IMR-90 (cell line): ENCODE data around the gene CHRM5. TPM values are rescaled to one million over a fixed set of nuclear protein-coding genes. Genes with fewer than 3 reads are reported as not detected.

ENCODE experiments used
- ATAC-seq: fragments of 200-7000 bp; cut with Tn5 transposase; 2 replicates; pipeline ENCODE4 v1.9.1; 2020; ENCODE audit warnings: low read depth, mild to moderate bottlenecking, moderate library complexity
- BruUV-seq: library from RNA; stranded (reverse); fragments of 400-500 nt; replicated peaks from 2 replicates; lab custom pipeline; 2021; lab: Mats Ljungman, UMichigan
- CTCF ChIA-PET: fragments of 300-600 bp; formaldehyde crosslinking; extraction: SDS; loops from one replicate; lab custom pipeline; 2021; ENCODE audit warnings: antibody characterized with exemption; lab: Yijun Ruan, JAX
- POLR2A ChIA-PET: fragments of 300-600 bp; sonication (Branson Sonifier 250); formaldehyde crosslinking; loops from one replicate; lab custom pipeline; 2022; ENCODE audit warnings: antibody characterized with exemption; ENCODE audit not compliant: unreplicated experiment; lab: Charles Lee
- DNase-seq: peaks from one replicate; pipeline ENCODE4 v3.0.0; 2013
- H2AFZ ChIP-seq: replicated peaks from 2 replicates; pipeline ENCODE3; 2013; ENCODE audit warnings: low read length, mild to moderate bottlenecking; ENCODE audit not compliant: poor library complexity
- H2AK5ac ChIP-seq: 2 replicates; pipeline ENCODE4 v1.6.1; 2013; ENCODE audit warnings: low read depth, low read length, inconsistent platforms
- H2AK9ac ChIP-seq: replicated peaks from 2 replicates; pipeline ENCODE3; 2013; ENCODE audit warnings: mild to moderate bottlenecking, low read depth, low read length, moderate library complexity; ENCODE audit not compliant: poor library complexity
- H2BK120ac ChIP-seq: 2 replicates; pipeline ENCODE4 v1.6.1; 2013; ENCODE audit warnings: low read depth, low read length, inconsistent platforms
- H2BK15ac ChIP-seq: 3 replicates; pipeline ENCODE4 v1.6.1; 2013; ENCODE audit warnings: low read depth, low read length, inconsistent platforms
- H2BK20ac ChIP-seq: 2 replicates; pipeline ENCODE4 v1.6.1; 2013; ENCODE audit warnings: low read depth, mild to moderate bottlenecking, inconsistent platforms, low read length, moderate library complexity
- H2BK5ac ChIP-seq: 2 replicates; pipeline ENCODE4 v1.6.1; 2013; ENCODE audit warnings: mild to moderate bottlenecking, low read depth, low read length, inconsistent platforms; ENCODE audit not compliant: poor library complexity, severe bottlenecking
- H3K14ac ChIP-seq: replicated peaks from 2 replicates; pipeline ENCODE4 v1.6.1; 2013; ENCODE audit warnings: low read depth, low read length, inconsistent platforms
- H3K18ac ChIP-seq: 2 replicates; pipeline ENCODE4 v1.6.1; 2013; ENCODE audit warnings: low read depth, low read length, control low read depth
- H3K23ac ChIP-seq: 2 replicates; pipeline ENCODE4 v1.6.1; 2013; ENCODE audit warnings: low read depth, low read length, inconsistent platforms
- H3K27ac ChIP-seq: 2 replicates; pipeline ENCODE4 v1.5.1; 2013; ENCODE audit warnings: mild to moderate bottlenecking, control low read depth, low read length; ENCODE audit not compliant: insufficient read depth
- H3K27me3 ChIP-seq: 2 replicates; pipeline ENCODE4 v1.6.1; 2013; ENCODE audit warnings: low read length; ENCODE audit not compliant: control insufficient read depth, insufficient read depth
- H3K36me3 ChIP-seq: 2 replicates; pipeline ENCODE4 v1.6.1; 2013; ENCODE audit warnings: low read length, mixed read lengths; ENCODE audit not compliant: control insufficient read depth, insufficient read depth
- H3K4ac ChIP-seq: 2 replicates; pipeline ENCODE4 v1.6.1; 2013; ENCODE audit warnings: low read depth, low read length, inconsistent platforms
- H3K4me1 ChIP-seq: 2 replicates; pipeline ENCODE4 v1.6.1; 2013; ENCODE audit warnings: low read length, mixed read lengths; ENCODE audit not compliant: control insufficient read depth, insufficient read depth
- H3K4me2 ChIP-seq: 2 replicates; pipeline ENCODE4 v1.6.1; 2013; ENCODE audit warnings: low read depth, mild to moderate bottlenecking, control low read depth, low read length, moderate library complexity
- H3K4me3 ChIP-seq: 2 replicates; pipeline ENCODE4 v1.5.1; 2013; ENCODE audit warnings: low read depth, mild to moderate bottlenecking, control low read depth, low read length, moderate library complexity; ENCODE audit not compliant: insufficient read depth
- H3K56ac ChIP-seq: 2 replicates; pipeline ENCODE4 v1.6.1; 2013; ENCODE audit warnings: low read length, inconsistent platforms; ENCODE audit not compliant: insufficient read depth; ENCODE audit errors: extremely low read depth
- H3K79me1 ChIP-seq, 2 experiments: 2 replicates each; pipeline ENCODE4 v1.6.1; 2013; ENCODE audit warnings: low read length in 2 of 2, inconsistent platforms in 1 of 2, low read depth in 1 of 2
- H3K9ac ChIP-seq: 2 replicates; pipeline ENCODE4 v1.6.1; 2013; ENCODE audit warnings: low read depth, low read length, control low read depth
- H3K9me1 ChIP-seq: 2 replicates; pipeline ENCODE4 v1.6.1; 2013; ENCODE audit warnings: low read length, inconsistent platforms; ENCODE audit not compliant: insufficient read depth
- H3K9me3 ChIP-seq: 2 replicates; pipeline ENCODE4 v1.6.1; 2013; ENCODE audit warnings: low read length; ENCODE audit not compliant: control insufficient read depth, insufficient read depth
- H4K20me1 ChIP-seq: 2 replicates; pipeline ENCODE4 v1.6.1; 2013; ENCODE audit warnings: low read length, inconsistent platforms; ENCODE audit not compliant: insufficient read depth
- H4K5ac ChIP-seq: 2 replicates; pipeline ENCODE4 v1.6.1; 2013; ENCODE audit warnings: mild to moderate bottlenecking, low read depth, low read length, control low read depth
- H4K8ac ChIP-seq, 2 experiments: 2 replicates each; pipeline ENCODE4 v1.6.1; 2013; ENCODE audit warnings: low read depth in 2 of 2, low read length in 2 of 2, control low read depth in 1 of 2, inconsistent platforms in 1 of 2
- H4K91ac ChIP-seq: 2 replicates; pipeline ENCODE4 v1.6.1; 2013; ENCODE audit warnings: low read depth, low read length, inconsistent platforms; ENCODE audit not compliant: insufficient read depth
- ELK1 ChIP-seq: fragments of 150-350 bp; IDR thresholded peaks from 2 replicates; pipeline ENCODE4 v1.6.1; 2016; ENCODE audit warnings: low read depth, mild to moderate bottlenecking, low read length, moderate library complexity, borderline replicate concordance
- RAD21 ChIP-seq: IDR thresholded peaks from 2 replicates; pipeline ENCODE4 v1.6.1; 2012; ENCODE audit warnings: low read length, improper control_type of control experiment
- SMC3 ChIP-seq: fragments of 150-350 bp; IDR thresholded peaks from 2 replicates; pipeline ENCODE4 v1.6.1; 2016; ENCODE audit warnings: low read depth, mild to moderate bottlenecking, antibody characterized with exemption, low read length, moderate library complexity
- WGBS, 2 experiments: methylation state at CpG; one replicate each; pipeline versions ENCODE4 v1.1.5 to v1.1.7; 2013; ENCODE audit warnings: missing lambda C conversion rate in 2 of 2; ENCODE audit not compliant: insufficient read length in 1 of 2; ENCODE audit errors: extremely low coverage in 2 of 2; 5-methylcytosine and 5-hydroxymethylcytosine counted together
- dilution Hi-C: fragments of 300-500 bp; cut with HindIII; formaldehyde crosslinking; loops from one replicate; pipeline ENCODE4 v1.14.3; 2018; ENCODE audit warnings: low sequenced_read_pairs; ENCODE audit not compliant: unreplicated experiment
- in situ Hi-C: fragments of 300-500 bp; cut with MboI; formaldehyde crosslinking; loops from 3 replicates; pipeline ENCODE4 v1.14.3; 2019; ENCODE audit warnings: low sequenced_read_pairs, inconsistent platforms, mixed read lengths
- intact Hi-C: fragments of 100-400 bp; cut with micrococcal nuclease; formaldehyde crosslinking; loops from 2 replicates; pipeline ENCODE4 v1.10.0; 2022
- polyA plus RNA-seq, 3 experiments: library from polyadenylated mRNA; depleted of rRNA; stranded (reverse); fragments of >200 nt; gene quantifications; 2 replicates each; pipeline ENCODE4 v1.2.3, GENCODE V29; 2012; ENCODE audit warnings: low replicate concordance in 1 of 3
- total RNA-seq: library from RNA; depleted of rRNA; stranded (reverse); fragments of >200 nt; gene quantifications from 2 replicates; pipeline ENCODE4 v1.2.3, GENCODE V29; 2012
- TF ChIP-seq, protein P1 (sequence below): fragments of 150-350 bp; IDR thresholded peaks from 2 replicates; pipeline ENCODE4 v1.6.1; 2017; ENCODE audit warnings: mild to moderate bottlenecking, antibody characterized with exemption, low read length, low read depth
- TF ChIP-seq, protein P2 (sequence below): conservative IDR thresholded peaks from 2 replicates; pipeline ENCODE4 v1.5.1; 2012; ENCODE audit warnings: mild to moderate bottlenecking, low read depth, low read length, improper control_type of control experiment

CHRM5 gene
- total and polyA plus RNA-seq, 2 of the 4 experiments (the other 2 are of a cell fraction) = under 0.01 to 0.03 TPM

- DNase-seq (peak; percentile 51), ATAC-seq (peak; percentile 91)
- Histone ChIP-seq H2AK5ac (no peak overlapping the region), H3K23ac (no peak overlapping the region), H4K5ac (no peak overlapping the region), H3K14ac (no peak overlapping the region), H3K9ac (no peak overlapping the region), H3K27ac (no peak overlapping the region), H4K91ac (no peak overlapping the region), H3K9me3 (no peaks in the 10 kb centered on the region), H3K79me1 (peaks cover 3 to 9% of the 10 kb centered on the region in 2 experiments; a peak in 3 of 4 replicates), H3K18ac (no peak overlapping the region), H3K4me2 (no peak overlapping the region), H2AK9ac (no peak overlapping the region), H2BK5ac (no peak overlapping the region), H3K4me1 (no peaks in the 10 kb centered on the region), H2BK20ac (no peak overlapping the region), H3K4me3 (no peak overlapping the region), H3K27me3 (no peaks in the 10 kb centered on the region), H3K56ac (no peak overlapping the region), H2BK120ac (no peak overlapping the region), H2AFZ (no peak overlapping the region), H4K8ac (no peak overlapping the region), H2BK15ac (no peak overlapping the region), H3K36me3 (no peaks in the 10 kb centered on the region), H3K4ac (no peak overlapping the region), H4K20me1 (no peaks in the 10 kb centered on the region), H3K9me1 (no peaks in the 10 kb centered on the region)
- peak; percentile 72 for TF ChIP-seq RAD21
- peak; percentile 42; the same call in 1 of the 2 replicates for TF ChIP-seq SMC3
- TF ChIP-seq ELK1 = no peak
- TF ChIP-seq, protein P1, sequence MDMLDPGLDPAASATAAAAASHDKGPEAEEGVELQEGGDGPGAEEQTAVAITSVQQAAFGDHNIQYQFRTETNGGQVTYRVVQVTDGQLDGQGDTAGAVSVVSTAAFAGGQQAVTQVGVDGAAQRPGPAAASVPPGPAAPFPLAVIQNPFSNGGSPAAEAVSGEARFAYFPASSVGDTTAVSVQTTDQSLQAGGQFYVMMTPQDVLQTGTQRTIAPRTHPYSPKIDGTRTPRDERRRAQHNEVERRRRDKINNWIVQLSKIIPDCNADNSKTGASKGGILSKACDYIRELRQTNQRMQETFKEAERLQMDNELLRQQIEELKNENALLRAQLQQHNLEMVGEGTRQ = no peak
- TF ChIP-seq, protein P2, sequence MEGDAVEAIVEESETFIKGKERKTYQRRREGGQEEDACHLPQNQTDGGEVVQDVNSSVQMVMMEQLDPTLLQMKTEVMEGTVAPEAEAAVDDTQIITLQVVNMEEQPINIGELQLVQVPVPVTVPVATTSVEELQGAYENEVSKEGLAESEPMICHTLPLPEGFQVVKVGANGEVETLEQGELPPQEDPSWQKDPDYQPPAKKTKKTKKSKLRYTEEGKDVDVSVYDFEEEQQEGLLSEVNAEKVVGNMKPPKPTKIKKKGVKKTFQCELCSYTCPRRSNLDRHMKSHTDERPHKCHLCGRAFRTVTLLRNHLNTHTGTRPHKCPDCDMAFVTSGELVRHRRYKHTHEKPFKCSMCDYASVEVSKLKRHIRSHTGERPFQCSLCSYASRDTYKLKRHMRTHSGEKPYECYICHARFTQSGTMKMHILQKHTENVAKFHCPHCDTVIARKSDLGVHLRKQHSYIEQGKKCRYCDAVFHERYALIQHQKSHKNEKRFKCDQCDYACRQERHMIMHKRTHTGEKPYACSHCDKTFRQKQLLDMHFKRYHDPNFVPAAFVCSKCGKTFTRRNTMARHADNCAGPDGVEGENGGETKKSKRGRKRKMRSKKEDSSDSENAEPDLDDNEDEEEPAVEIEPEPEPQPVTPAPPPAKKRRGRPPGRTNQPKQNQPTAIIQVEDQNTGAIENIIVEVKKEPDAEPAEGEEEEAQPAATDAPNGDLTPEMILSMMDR = peak; percentile 60
- no TSS peak for BruUV-seq
- CTCF ChIA-PET = interaction anchor here (0.6 to 1.4 kb wide), 4 partner anchors 9 to 1304 kb away, joined by 3 to 5 read pairs (median 3); partner anchors contain the start of gene CHRM5
- in situ Hi-C loops = no loop called here
- dilution Hi-C loops = no loop called here
- intact Hi-C loops = loop anchor here (1.0 to 10.0 kb wide), 3 partner anchors 259 to 699 kb away; no protein-coding TSS in a partner anchor
- POLR2A ChIA-PET = no interaction called here
- WGBS, 2 experiments = 83% methylated on average over 1 of the region's 9 CpGs; no CpG with 5 or more reads in 1 of the 2 experiments
Measured at GRCh38 chr15:33994005-33994615, 25.8 kb downstream of the CHRM5 start.
